ENCODE data around the gene IL15.
"Not testable (repeated sequence)": the region's sequence is repeated elsewhere in the genome, so short reads cannot be mapped to it uniquely, and the experiment has no call there.

GRCh38 chr4:141615587-141615918 is 20.8 kb upstream of the IL15 start:
- TF ChIP-seq CTCF (conservative IDR thresholded peaks at IDR 0.05; ENCODE audit: low read length); EZH2phosphoT487 (IDR thresholded peaks at IDR 0.05; ENCODE audit: borderline replicate concordance): not testable (repeated sequence)

All from Loucy (cell line).